ELF-1 (cell line): ENCODE data around the gene ARHGEF35.
"Not testable (repeated sequence)": the region's sequence is repeated elsewhere in the genome, so short reads cannot be mapped to it uniquely, and the experiment has no call there.

Experiments
- DNase-seq: peaks from one replicate; pipeline ENCODE4 v3.0.0-alpha.2; 2016; ENCODE audit warnings: low read depth, low spot score

Gene ARHGEF35

DNA sequence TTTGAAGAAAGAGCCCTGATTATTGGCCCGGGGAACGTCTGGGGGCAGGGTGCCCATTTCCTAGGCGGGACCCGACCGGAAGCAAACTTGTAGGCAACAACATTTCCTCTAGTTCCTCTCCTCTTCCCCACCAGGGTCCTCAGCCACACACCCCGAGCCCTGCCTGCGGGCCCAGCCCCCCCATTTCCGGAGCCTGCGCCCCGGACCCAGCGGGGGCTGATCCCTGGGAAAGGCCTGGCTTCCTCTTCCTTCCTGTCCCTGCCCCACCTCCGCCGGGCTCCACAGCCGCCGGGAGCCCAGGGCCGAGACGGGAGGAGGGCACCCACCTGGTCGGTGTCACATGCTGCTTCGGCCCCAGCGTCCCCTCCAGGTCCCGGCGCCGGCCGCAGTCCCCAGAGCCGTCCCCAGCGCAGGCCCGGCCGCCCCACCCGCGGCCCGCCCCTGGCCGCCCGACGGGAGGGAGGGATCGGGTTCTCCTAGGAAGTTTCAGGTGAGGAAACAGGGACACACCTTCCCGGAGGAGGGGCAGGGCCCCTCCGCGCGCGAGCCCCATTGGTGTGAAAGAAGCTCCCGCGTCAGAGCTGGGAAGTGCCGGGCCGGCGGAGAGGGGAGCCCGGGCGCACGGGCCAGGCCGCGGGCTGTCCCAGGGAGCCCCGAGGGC, at the start of gene ARHGEF35:
Gene ARHGEF35, minus strand, starts transcription at position 622 of the 661 bp plus-strand sequence. CDS start 7,450 bp downstream, outside the sequence.
- not testable (repeated sequence) for DNase-seq

DNA sequence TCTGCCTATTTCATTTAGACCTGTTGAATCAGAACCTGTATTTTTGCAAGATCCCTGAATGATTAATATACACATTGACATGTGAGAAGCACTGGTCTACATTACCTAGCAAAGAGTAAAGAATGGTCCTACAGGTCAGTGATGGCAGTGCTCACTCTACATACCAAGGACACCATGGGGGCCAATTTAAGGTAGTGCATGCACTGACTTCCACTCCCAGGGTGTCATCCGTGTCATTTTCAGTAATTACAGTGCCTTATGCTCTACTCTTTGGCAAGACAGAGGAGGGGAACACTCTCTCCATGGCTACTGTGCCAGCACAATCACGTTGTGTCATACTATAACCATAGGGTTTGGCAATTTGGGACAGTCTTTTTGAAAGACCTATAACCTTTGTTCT, 49.7 kb upstream of the ARHGEF35 start:
- not testable (repeated sequence) for DNase-seq

- not testable (repeated sequence) for DNase-seq
Measured at GRCh38 chr7:144239365-144239764, 43.7 kb upstream of the ARHGEF35 start, which contains the start of gene OR2A42. OR2A42 (minus strand) TSS chr7:144239605; CDS start chr7:144232843, 6,762 bp downstream.

GRCh38 chr7:144238530-144239082, 43.0 kb upstream of the ARHGEF35 start:
- DNase-seq, result peak; percentile 1

DNA sequence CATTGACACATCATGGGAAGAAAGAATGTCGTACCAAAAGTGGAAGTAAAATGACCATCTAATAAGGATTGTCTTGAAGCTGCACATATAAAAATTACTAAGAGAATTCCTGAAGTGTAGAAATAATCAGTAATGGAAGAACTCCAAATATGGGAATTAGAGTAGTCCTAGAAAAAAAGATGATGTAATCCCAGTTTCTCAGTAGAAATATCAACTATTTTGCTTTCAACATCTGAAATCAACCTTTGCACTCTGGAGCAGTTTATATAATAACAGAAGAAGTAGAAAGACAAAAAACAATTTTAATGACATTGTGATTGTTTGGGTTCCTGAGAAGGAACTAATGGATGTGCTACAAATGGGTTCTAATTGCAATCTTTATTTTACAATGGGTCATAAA, 37.4 kb upstream of the ARHGEF35 start:
- DNase-seq, result not testable (repeated sequence)

DNA sequence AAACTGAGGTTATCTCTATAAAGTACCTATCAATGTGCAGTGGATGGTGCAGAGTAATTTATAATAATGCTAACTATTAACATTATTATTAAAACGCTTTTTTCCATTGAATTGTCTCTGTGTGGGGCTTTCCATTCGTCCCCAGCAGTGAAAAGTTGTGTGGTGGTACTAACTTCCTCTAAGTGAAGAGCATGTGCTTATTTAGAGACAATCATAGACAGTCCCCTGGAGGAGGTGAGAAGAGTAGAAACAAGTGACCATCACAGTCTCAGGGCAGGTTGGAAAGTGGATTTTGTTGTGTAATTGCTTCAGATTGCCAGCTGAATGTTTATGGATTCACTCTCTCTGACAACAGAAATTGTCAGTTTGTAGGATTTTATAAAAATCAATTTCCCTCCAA, 35.4 kb upstream of the ARHGEF35 start:
- not testable (repeated sequence) for DNase-seq

DNA sequence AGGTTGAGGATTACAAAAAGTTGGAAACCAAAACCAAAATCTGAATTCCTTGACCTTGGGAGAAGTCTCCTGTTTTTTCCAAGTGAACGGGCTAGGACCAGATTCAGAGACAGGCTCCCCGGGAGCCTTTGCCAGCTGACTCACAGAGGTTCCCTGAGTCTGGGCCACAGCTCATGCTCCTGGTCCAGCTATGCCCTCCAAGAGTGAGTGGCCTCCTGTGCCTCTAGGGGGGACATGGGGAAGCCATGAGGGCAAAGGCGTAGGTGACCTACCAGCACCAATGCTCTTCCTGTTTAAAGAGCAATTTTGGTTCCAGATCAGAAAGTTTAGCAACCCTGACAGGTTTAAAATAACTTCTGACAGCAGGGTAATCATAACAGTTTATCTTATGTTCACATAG, 33.2 kb upstream of the ARHGEF35 start:
- DNase-seq, result not testable (repeated sequence)

DNA sequence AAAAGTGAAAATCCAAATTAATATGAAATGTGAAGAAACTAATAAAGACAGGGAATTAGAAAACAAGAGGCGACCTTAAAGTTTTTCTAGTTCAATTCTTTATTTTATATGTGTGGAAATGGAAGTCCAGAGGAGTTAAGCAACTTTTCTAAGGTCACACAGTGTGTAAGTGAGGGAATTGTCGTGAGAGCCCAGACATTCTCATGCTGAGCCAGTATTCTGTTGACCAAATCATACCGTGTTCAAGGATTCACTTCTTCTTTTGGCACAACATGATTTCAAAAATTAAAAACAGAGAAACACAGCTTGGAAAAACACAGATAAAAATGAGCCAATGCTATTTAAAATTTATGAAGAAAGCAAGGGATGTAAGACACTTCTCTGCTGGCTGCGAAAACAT, 31.2 kb upstream of the ARHGEF35 start:
- DNase-seq, result not testable (repeated sequence)

DNA sequence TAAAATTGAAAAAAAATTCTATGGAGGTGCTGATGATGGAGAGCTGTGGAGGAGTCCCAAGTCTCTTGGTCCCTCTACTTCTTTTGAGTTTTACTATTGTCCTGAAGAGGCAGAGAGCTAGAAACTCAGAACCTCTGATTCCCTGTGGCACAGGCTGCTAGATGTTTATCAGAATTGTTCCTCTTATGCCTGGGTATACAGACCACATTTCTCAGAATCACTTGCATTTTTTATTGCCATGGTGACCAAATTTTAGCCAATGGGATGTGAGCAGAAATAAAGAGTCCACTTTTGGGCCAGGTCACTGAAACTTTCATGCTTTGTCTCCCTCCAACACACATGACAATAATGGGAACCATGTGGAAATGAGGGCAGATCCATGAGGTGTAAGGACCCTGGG, 28.0 kb upstream of the ARHGEF35 start:
- not testable (repeated sequence) for DNase-seq

- not testable (repeated sequence) for DNase-seq
Measured at GRCh38 chr7:144220531-144220930, 24.9 kb upstream of the ARHGEF35 start.

DNA sequence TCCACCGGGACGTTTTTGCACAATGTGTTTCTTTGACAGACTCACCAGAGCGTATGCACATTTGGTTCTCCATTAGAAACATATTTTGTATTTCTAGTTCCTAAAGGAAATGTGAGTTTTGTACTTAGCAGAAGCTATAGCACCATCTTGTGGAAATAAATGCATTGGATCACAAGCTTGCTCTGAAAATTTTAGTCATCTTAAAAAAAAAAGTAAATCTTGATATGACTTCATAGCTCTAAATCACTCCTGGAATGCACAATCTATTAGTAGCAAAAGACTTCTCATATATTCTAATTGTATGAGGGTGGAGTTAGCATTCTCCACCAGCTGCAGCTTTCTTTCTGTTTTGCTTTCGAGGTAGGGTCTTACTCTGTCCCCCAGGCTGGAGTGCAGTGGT, 23.5 kb upstream of the ARHGEF35 start:
- not testable (repeated sequence) for DNase-seq

- not testable (repeated sequence) for DNase-seq
Measured at GRCh38 chr7:144218581-144218980, 22.9 kb upstream of the ARHGEF35 start.

GRCh38 chr7:144217200-144217599, 21.6 kb upstream of the ARHGEF35 start:
- DNase-seq, result not testable (repeated sequence)

- not testable (repeated sequence) for DNase-seq
Measured at GRCh38 chr7:144205306-144205705, 9.7 kb upstream of the ARHGEF35 start.

- not testable (repeated sequence) for DNase-seq
Measured at GRCh38 chr7:144203086-144203485, 7.5 kb upstream of the ARHGEF35 start.

DNA sequence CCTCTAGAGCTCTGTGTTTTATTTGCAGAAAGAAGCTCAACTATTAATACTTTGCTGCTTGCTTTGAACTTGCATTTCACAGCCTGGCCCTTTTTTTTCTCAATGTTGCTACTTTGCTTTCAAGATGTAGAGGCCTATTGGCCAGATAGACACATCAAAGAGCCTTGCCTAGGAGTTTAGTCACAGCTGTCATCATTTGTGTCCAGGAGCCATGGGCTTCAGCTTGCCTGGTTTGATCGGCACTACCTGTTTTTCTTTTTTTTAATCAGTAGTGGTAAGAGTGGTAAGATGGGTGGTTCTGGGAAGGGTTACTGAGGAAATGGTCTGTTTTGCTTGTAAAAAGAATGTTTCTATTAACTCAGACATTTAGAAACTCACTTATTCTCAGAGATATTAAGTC, 6.3 kb upstream of the ARHGEF35 start:
- DNase-seq, result not testable (repeated sequence)

DNA sequence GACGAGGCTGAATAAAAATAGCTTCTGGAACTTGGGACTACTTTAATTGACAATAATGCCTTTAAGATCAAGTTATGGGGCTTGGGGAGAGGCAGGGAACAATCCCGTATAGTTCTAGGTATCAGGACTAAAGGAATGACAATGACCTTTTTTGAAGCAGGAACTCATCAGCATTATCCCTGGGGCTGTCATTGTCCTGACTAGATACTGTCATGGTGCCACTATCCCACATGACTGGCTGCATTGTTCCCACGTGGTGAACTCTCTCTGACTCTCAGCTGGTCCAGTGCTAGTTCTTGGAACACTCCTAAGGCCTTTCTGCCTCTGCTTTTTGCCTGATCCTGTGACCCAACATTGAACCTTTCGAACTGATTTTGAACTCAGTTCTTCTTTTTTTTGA, 3.3 kb upstream of the ARHGEF35 start:
- peak; percentile 6 for DNase-seq

DNA sequence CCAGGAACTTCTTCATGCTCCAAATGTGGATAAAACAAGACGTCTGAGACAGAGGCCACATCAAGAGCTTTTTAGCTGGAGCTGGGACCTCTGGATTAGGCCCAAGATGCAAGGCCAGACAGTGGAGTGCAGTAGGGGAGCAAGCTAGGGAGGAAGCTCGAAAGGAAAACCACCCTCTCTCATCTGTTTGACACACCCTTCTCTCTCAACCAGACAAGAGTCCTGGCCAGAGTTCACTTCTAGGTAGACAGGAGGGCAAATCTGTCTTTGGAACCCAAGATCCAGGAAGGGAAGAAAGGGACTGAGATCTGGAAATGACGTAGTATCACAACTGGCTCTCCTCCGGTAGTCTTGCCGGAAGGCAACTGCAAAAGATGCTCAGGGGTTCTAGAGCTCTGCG, 1.2 kb downstream of the ARHGEF35 start:
- not testable (repeated sequence) for DNase-seq

DNA sequence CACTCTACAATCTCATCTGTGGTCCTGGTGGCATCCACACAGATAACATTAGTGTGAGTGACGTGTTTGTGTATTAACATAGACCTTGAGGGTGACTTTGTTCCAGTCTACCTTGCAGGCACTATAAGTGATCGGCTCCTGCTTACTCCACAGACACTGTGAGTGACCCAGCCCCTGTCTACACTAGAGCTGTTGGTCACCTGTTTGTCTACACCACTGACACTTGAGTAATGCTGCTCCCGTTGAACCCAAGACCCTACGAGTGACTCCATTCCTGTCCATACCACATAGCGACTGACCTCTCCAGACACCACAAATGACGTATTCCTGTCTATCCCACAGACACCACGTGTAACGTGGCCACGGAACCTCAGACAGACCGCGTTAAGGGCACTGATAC, 1.9 kb downstream of the ARHGEF35 start:
- not testable (repeated sequence) for DNase-seq

DNA sequence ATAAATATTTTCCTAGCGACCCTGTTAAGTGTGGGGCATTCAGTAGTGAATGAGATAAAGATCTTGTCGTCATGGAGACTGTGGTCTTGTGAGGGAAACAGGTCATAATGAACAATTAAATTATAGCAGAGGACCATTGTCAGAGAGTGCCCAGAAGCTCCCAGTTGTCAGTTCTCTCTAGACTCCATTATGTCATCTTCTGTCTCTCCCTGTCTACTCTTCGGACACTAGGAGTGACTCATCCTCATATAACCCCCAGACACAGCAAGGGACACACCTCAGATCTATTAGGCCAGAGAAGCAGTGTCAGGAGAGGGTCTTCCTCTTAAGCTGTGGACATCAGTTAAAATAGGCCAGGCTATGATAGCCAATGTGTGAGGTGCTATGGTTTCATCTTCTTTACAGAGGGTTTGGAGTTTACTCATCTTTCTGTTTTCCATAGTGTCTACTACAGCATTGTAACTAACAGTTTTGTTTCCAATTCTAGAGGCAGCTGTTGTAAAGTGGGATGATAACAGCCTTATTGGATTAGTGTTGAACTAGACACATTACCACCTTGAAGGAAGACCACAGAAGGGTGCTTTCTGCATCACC, 7.0 kb downstream of the ARHGEF35 start:
- DNase-seq, result not testable (repeated sequence)

- not testable (repeated sequence) for DNase-seq
Measured at GRCh38 chr7:144187848-144188247, 7.8 kb downstream of the ARHGEF35 start.

- not testable (repeated sequence) for DNase-seq
Measured at GRCh38 chr7:144183166-144183565, 12.5 kb downstream of the ARHGEF35 start, which contains the start of gene CTAGE4. CTAGE4 (plus strand) TSS chr7:144183466; CDS start chr7:144183504, 38 bp downstream.

DNA sequence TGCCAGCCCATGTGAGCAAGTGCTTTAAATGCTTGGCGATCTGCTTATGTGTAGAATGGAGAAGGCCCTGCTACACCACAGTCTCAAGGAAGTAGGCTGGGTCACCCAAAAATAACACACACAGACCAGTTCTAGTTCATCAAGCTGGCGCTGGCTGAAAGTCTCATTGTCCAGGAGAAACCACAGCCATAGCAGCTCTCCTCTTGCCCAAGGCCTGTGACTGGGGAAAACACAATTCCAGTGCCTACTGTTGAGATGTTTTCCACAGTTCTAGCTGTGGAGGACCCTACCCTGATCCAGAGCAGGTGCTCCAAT, 16.5 kb downstream of the ARHGEF35 start:
- DNase-seq, result not testable (repeated sequence)
